SKM-1 treated with dmso at 0.1 percent for 144 hours (cell line): Measurements from ENCODE around the gene GALR2.

Experiments used
- DNase-seq: peaks from one replicate; lab custom pipeline; 2025; ENCODE audit not compliant: unreplicated experiment; lab: John Stamatoyannopoulos, UW

Gene GALR2

DNA sequence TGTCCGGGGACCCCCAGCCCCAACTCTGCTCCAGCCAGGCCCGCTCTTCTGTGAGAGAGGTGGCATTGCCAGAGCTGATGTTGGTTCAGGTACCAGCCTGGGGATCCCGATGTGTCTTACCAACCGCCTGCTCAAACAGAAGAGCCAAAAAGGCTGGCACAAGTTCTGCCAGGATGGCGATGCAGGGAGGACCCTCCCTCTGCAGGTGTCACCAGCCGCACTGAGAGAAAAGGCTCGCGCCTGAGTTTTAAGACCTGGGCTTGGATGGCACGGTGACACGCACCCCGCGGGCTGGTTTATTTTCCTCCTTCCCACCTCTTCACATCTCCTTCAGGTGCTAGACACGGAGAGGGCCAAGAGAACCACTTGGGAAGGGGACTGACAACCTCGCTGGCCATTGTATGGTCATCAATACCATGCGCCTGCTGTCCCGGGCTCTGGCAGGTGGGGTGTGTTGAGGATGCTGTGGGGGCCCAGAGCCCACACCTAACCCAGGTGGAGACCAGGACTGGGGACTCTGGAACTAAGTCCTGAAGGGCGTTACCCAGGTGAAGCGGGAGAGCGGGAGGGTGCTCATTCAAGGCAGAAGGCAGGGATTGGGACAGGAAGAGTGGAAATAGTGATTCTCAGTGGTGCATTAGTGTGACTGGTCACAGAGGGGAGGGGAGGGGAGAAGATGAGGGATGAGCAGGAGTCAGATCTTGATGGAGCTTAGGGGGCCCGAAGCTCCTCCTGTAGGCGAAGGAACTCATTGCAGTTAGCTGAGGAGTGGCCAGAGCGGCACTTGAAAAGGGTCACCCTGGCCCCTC is 50.2 kb downstream of the GALR2 start:
- no peak for DNase-seq

DNA sequence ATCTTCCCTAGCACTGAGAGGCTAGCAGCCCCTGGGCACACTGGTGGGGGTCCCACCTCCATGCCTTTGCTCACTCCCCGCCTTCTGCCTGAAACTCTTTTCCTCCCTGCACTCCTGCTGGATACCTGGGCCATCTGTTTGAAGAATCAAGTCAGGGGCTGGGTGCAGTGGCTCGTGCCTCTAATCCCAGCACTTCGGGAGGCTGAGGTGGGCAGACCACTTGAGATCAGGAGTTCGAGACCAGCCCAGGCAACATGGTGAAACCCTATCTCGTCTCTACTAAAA is 50.8 kb downstream of the GALR2 start:
- no peak for DNase-seq

DNA sequence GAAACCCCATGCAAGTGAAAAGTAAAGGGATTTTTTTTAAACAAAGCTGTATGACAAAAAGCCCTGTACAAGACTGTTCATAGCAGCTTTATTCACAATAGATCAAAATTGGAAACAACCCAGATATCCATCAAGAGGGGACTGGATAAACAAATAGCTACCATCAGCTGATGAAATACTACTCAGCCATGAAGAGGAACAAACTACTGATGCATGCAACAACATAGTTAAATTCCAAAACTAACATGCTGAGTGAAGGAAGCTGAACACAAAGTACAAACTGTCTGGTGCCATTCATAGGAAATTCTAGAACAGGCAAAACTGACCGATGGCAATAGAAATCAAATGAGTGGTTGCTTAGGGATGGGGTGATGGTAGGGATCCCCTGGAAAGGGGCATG is 51.3 kb downstream of the GALR2 start:
- no peak for DNase-seq
